Measurements from ENCODE around the gene PARP2.
"Not testable (repeated sequence)": the region's sequence is repeated elsewhere in the genome, so short reads cannot be mapped to it uniquely, and the experiment has no call there.

PARP2 gene

GRCh38 chr14:20343092-20343861 lies at the start of gene PARP2:
TSS of gene PARP2 (plus strand) at chr14:20343635. CDS start at chr14:20343642, 7 bp downstream.
- peak; percentile 99 for DNase-seq (ENCODE audit: low spot score)

GRCh38 chr14:20294636-20295035 lies 48.8 kb upstream of the PARP2 start:
- no peak for DNase-seq (ENCODE audit: low spot score)

- DNase-seq (ENCODE audit: low spot score): no peak
These were observed 48.4 kb upstream of the PARP2 start for GRCh38 chr14:20295067-20295466.

GRCh38 chr14:20302042-20302755 lies 41.2 kb upstream of the PARP2 start:
- no peak for DNase-seq (ENCODE audit: low spot score)

- peak; percentile 90 for DNase-seq (ENCODE audit: low spot score)
These were observed 38.0 kb upstream of the PARP2 start, which contains the start of gene TTC5 for GRCh38 chr14:20305265-20306078. TSS of gene TTC5 (minus strand) at chr14:20305951. CDS start at chr14:20305937, 14 bp downstream.

- DNase-seq (ENCODE audit: low spot score): no peak
These were observed 37.4 kb upstream of the PARP2 start for GRCh38 chr14:20306079-20306423.

- no peak for DNase-seq (ENCODE audit: low spot score)
These were observed 29.4 kb upstream of the PARP2 start for GRCh38 chr14:20314026-20314425.

GRCh38 chr14:20317720-20318119 lies 25.7 kb upstream of the PARP2 start:
- no peak for DNase-seq (ENCODE audit: low spot score)

GRCh38 chr14:20327005-20327869 lies 16.2 kb upstream of the PARP2 start:
- DNase-seq (ENCODE audit: low spot score): no peak

- DNase-seq (ENCODE audit: low spot score): no peak
These were observed 14.7 kb upstream of the PARP2 start for GRCh38 chr14:20328705-20329104.

GRCh38 chr14:20329355-20329754 lies 14.1 kb upstream of the PARP2 start:
- DNase-seq (ENCODE audit: low spot score): no peak

GRCh38 chr14:20331053-20331613 lies 12.3 kb upstream of the PARP2 start:
- DNase-seq (ENCODE audit: low spot score): no peak

GRCh38 chr14:20332431-20332787 lies 11.0 kb upstream of the PARP2 start:
- no peak for DNase-seq (ENCODE audit: low spot score)

GRCh38 chr14:20332788-20333493 lies 10.5 kb upstream of the PARP2 start, which contains the start of gene CCNB1IP1:
TSS of gene CCNB1IP1 (minus strand) at chr14:20333279. CDS start at chr14:20316523, 16,756 bp downstream.
- peak; percentile 62 for DNase-seq (ENCODE audit: low spot score)

GRCh38 chr14:20333494-20333841 lies 10.0 kb upstream of the PARP2 start:
- no peak for DNase-seq (ENCODE audit: low spot score)

- DNase-seq (ENCODE audit: low spot score): no peak
These were observed 9.4 kb upstream of the PARP2 start for GRCh38 chr14:20334017-20334416.

GRCh38 chr14:20341032-20341431 lies 2.4 kb upstream of the PARP2 start:
- DNase-seq (ENCODE audit: low spot score): not testable (repeated sequence)

- DNase-seq (ENCODE audit: low spot score): no peak
These were observed 1.8 kb upstream of the PARP2 start for GRCh38 chr14:20341646-20342045.

- DNase-seq (ENCODE audit: low spot score): no peak
These were observed 406 bp downstream of the PARP2 start for GRCh38 chr14:20343862-20344220.

GRCh38 chr14:20345366-20345765 lies 1.9 kb downstream of the PARP2 start:
- no peak for DNase-seq (ENCODE audit: low spot score)

GRCh38 chr14:20346713-20347112 lies 3.3 kb downstream of the PARP2 start:
- no peak for DNase-seq (ENCODE audit: low spot score)
